Hematopoietic multipotent progenitor cell treated with erythropoietin and hydrocortisone succinate and interleukin-3 and kit ligand, for 15 days (in vitro differentiated cells): Measurements from ENCODE around the gene SCN9A.
"Not testable (repeated sequence)": the region's sequence is repeated elsewhere in the genome, so short reads cannot be mapped to it uniquely, and the experiment has no call there.

Experiments
- DNase-seq: peaks from one replicate; pipeline ENCODE4 v3.0.0-alpha.2; 2015; ENCODE audit warnings: low spot score

SCN9A gene

DNA sequence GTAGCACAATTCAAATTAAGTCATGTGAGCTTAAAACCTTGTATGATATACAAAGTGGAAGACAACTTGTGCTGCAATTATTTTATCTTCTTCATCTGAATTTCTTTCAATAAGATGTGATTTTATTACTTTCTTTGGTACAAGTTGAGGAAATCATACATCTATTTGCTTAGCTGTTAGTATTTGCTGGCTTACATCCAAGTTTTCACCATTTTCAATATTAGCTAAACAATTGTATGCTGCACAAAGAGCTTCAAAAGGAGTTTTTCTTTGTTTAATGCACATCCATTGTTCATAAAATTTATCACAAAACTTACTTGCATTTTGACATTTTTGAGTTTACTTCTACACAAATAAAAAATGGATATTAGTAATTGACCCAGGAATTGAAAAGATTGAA is 40.9 kb downstream of the SCN9A start:
- DNase-seq: no peak

DNA sequence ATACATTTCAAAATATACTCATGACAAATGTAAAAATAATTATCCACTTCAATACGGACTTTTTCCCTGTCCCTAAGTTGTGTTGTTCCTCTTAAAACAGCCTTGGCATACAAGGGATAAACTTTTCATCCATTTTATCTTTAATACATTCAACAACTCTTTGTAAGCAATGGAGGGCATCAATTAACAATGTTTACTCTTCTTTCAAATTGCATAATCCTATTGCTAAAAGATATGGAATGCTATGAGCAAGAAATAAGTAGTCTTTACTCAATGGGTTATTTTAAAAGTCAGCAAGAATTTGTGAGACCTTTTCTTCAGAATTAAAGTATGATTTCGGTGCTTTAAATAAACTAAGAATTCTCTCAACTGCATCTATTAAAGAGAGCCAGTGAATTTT is 41.9 kb downstream of the SCN9A start:
- DNase-seq: no peak

DNA sequence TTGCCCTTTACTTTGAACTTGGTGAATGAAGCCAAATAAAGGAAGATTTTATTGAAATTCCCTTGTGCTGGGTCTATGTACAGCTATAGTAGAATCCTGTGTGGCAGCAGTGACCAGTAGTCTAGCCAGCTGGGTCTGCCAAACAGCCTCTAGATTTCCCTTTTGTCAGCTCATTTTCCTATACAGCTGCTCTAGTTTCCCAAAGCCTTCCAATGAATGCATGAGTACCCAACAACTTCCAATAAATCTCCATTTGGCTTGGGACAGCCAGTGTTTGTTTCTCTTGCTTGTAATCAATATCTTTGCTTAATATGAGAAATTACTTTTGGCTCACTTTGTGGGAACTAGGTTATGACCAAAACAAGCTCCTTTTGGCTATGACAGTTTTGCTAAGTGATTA is 43.6 kb downstream of the SCN9A start:
- no peak for DNase-seq

DNA sequence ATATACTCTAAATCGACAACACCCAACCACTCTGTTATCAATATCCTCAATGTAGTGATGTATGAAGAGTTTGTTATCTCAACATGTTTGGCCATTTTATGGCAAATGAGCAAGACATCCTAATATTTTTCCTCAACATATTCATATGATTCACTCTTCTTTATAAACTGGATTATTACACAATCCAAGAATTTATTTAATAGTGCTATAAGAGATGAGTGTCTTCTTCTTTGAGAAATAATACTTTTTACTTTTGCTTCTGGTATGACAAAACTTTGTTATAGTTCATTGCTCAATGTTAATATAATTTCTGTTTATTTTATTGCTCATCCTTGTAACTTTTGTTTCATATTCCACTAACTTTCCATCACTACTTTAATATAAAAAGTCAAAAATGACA is 44.3 kb downstream of the SCN9A start:
- DNase-seq: no peak

GRCh38 chr2:166329465-166329864 is 46.3 kb downstream of the SCN9A start:
- DNase-seq: no peak

DNA sequence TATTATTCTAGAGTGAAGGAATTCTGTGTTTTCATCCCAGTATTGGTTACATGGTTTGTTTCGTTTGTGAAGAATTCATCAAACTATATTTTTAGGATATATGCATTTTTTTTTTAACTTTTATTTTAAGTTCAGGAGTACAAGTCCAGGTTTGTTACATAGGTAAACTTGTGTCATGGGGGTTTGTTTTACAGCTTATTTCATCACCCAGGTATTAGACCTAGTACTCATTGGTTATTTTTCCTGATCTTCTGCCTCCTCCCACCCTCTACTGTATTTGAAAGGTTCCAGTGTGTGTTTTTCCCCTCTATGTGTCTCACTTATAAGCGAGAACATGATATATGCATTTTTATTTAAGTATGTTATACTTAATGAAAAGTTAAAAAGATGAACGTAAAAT is 47.6 kb downstream of the SCN9A start:
- no peak for DNase-seq

DNA sequence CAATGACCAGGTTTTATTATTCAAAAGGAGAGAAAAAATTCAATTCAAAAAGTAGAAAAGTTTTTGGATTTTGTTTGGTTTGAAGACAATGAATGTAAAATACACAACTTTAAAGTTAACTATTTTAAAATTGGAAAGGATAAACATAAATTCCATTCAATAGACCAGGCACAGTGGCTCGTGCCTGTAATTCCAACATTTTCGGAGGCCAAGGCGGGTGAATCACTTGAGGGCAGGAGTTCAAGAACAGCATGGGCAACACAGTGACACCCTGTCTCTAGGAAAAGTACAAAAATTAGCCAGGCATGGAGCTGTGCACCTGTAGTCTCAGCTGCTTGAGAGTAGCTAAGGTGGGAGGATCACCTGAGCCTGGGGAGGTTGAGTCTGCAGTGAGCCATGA is 54.7 kb downstream of the SCN9A start:
- DNase-seq: no peak

GRCh38 chr2:166314022-166314759 is 61.6 kb downstream of the SCN9A start:
- DNase-seq: no peak

GRCh38 chr2:166312863-166313262 is 62.9 kb downstream of the SCN9A start:
- DNase-seq: not testable (repeated sequence)

- DNase-seq: no peak
Observed at GRCh38 chr2:166307326-166307725, 68.4 kb downstream of the SCN9A start.

DNA sequence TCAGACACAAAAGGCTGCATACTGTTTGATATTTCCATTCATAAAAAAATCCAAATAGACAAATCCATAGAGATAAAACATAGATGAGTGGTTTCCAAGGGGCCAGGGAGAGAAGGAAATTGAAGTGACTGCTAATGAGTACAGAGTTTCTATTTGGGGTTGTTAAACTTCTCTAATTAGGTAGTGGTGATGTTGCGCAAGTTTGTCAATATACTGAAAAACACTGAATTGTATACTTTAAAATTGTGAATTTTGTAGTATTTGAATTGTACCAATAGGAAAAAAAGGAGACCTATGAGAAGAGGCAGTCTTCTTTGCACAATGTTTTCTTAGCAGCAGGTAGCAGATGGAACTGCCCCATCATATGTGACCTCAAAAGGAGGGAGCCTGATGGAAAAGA is 71.1 kb downstream of the SCN9A start:
- no peak for DNase-seq

DNA sequence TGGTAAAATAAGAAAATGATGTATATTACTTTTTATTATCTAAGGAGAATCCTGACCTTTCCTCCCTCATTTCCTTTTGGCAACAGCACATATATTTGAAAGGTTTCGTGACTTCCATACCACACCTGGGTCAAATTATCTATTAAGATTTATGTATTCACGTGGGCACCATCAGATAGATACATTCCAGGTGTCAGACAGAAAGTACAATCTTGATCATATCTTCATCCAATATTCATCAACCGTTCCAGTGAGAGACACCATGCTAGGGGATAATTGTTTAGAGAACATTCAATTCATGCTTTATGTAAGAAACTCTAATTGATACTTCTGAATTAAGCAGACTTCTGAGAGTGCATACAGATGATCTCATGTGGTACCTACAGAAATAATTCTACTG is 73.7 kb downstream of the SCN9A start:
- DNase-seq: no peak

DNA sequence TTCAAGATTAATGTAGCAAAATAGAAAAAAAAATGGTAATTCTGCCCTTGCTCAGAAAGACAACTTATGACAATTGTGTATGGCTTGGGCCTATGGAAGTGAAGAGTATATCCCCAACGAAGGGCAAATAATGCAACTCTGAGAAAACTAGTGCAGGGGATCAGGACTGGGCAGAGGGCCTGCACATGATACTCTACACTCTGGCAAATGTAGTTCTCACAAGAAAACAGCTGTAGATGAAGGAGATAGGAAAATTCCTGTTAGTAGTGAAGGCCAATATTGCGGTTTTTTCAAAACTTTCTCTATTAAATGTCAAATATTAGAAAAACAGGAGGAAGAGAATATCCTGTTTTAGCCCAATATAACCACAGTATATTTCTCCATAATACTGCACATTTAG is 77.8 kb downstream of the SCN9A start:
- DNase-seq: no peak

DNA sequence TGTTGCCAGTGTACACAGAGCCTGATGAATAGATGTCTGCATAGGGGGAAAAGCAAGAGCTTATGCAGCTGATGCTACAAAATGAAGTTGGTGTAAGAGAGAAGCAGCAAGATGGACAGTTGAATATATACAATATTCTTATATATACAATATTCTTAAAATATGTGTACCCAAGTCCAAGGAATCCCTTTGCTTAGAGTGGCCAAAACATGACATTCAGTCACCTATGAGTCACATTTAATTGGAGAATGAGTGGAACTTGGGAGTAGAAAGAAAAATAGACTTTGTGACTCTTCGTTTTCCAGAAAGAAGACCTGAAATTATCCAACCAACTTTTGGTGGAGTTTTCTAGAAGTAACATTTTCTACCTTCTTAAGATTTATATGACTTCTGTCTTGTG is 81.8 kb downstream of the SCN9A start:
- DNase-seq: no peak

- no peak for DNase-seq
Observed at GRCh38 chr2:166285215-166285614, 90.5 kb downstream of the SCN9A start.

- no peak for DNase-seq
Observed at GRCh38 chr2:166284359-166284758, 91.4 kb downstream of the SCN9A start.

DNA sequence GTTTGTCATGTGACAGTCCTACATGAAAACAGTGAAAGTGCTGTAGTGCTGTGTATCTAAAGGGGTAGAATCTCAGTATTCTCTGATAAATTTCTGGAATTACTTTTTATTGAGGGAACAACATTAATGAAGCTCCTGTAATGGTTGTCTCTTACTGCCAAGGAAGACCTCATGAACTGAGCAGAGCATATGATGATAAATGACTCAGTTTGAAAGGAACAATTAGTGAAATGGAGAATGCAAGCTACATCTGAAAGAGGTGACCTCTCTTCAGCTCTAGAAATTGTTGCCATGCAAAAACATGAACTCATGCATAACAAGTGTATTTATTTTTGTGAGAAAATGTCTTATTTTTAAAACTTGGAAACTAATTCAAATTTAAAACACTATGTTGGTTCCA is 93.6 kb downstream of the SCN9A start:
- DNase-seq: no peak

GRCh38 chr2:166278856-166279255 is 96.9 kb downstream of the SCN9A start:
- DNase-seq: no peak

DNA sequence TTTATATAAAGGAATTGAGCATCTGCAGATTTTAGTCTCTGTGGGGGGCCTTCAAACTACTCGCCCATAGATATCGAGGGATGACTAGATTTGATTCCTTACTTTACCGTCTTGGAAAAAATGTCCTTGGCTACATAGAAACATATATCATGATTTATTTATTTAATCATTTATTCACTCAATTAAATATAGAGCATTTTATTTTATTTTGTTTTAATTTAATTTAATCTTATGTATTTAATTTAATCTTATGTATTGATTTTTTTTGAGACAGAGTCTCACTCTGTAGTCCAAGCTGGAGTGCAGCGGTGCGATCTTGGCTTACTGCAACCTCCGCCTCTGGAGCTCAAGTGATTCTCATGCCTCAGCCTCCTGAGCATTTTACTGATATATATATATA is 105.4 kb downstream of the SCN9A start:
- DNase-seq: no peak

- DNase-seq: no peak
Observed at GRCh38 chr2:166269322-166269721, 106.4 kb downstream of the SCN9A start.

DNA sequence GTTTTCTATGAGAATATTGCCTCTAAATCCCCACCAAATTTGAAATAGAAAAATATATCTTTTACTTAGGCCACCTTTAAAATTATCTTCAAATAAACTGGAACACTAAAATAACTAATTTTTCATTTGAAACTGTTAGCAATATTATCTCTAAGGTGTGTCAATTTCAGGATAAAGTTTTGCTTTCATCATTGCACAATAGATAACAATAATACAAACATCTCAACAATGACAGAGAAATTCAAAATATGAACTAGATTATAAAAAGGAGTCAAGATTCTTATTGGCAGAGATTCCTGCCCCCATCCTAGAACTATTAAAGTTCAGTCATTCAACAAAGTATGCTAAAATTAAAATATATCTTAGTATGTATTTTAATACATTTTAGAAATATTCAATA is 117.9 kb downstream of the SCN9A start:
- no peak for DNase-seq

- DNase-seq: no peak
Observed at GRCh38 chr2:166256896-166257295, 118.8 kb downstream of the SCN9A start.

- DNase-seq: no peak
Observed at GRCh38 chr2:166249318-166249717, 126.4 kb downstream of the SCN9A start.

GRCh38 chr2:166246901-166247300 is 128.8 kb downstream of the SCN9A start:
- DNase-seq: no peak

GRCh38 chr2:166242309-166242708 is 133.4 kb downstream of the SCN9A start:
- no peak for DNase-seq
